PC-9 (cell line): ENCODE results near the gene PLCD4. TPM values are rescaled to one million over a fixed set of nuclear protein-coding genes. Genes with fewer than 3 reads are reported as not detected.
A peak's percentile ranks its signal among the peaks of the same experiment; 100 is the strongest.

Experiments used
- BruUV-seq: library from RNA; stranded (reverse); fragments of 400-500 nt; replicated peaks from 2 replicates; lab custom pipeline; 2021; lab: Mats Ljungman, UMichigan
- CTCF ChIA-PET: fragments of 300-600 bp; sonication (Branson Sonifier 250); formaldehyde crosslinking; loops from one replicate; lab custom pipeline; 2022; ENCODE audit warnings: antibody characterized with exemption; lab: Charles Lee
- POLR2A ChIA-PET: fragments of 300-600 bp; sonication (Branson Sonifier 250); formaldehyde crosslinking; loops from one replicate; lab custom pipeline; 2022; ENCODE audit warnings: antibody characterized with exemption; ENCODE audit not compliant: unreplicated experiment; lab: Charles Lee
- DNase-seq, 2 experiments: peaks; one replicate each; pipeline versions ENCODE4 v3.0.0 to v3.0.0-alpha.2; 2015 to 2022; ENCODE audit warnings: mixed read lengths in 1 of 2
- H2AFZ ChIP-seq: fragments of 200-600 bp; sonication (generic); 2 replicates; pipeline ENCODE4 v1.8.1; 2017; ENCODE audit warnings: antibody characterized with exemption
- H3F3A ChIP-seq: fragments of 200-600 bp; sonication (generic); 2 replicates; pipeline ENCODE4 v1.8.1; 2017; ENCODE audit warnings: antibody characterized with exemption, mild to moderate bottlenecking, low read depth; ENCODE audit not compliant: insufficient read depth
- H3K27ac ChIP-seq: fragments of 200-600 bp; sonication (generic); 2 replicates; pipeline ENCODE4 v1.6.1; 2016; ENCODE audit warnings: mixed run types
- H3K27me3 ChIP-seq: fragments of 200-600 bp; sonication (generic); 2 replicates; pipeline ENCODE4 v1.6.1; 2016; ENCODE audit warnings: low read depth, mixed run types; ENCODE audit not compliant: insufficient read depth
- H3K36me3 ChIP-seq: fragments of 200-600 bp; sonication (generic); 2 replicates; pipeline ENCODE4 v1.6.1; 2016; ENCODE audit warnings: low read depth, mixed run types
- H3K4me1 ChIP-seq: fragments of 200-600 bp; sonication (generic); replicated peaks from 2 replicates; pipeline ENCODE4 v1.6.1; 2016; ENCODE audit warnings: mixed run types; ENCODE audit not compliant: insufficient read depth
- H3K4me2 ChIP-seq: fragments of 200-600 bp; sonication (generic); 2 replicates; pipeline ENCODE4 v1.6.1; 2017; ENCODE audit warnings: mixed run types
- H3K4me3 ChIP-seq: fragments of 200-600 bp; sonication (generic); 2 replicates; pipeline ENCODE4 v1.6.1; 2016; ENCODE audit warnings: mixed run types
- H3K79me2 ChIP-seq: fragments of 200-600 bp; sonication (generic); 2 replicates; pipeline ENCODE4 v1.6.1; 2017; ENCODE audit warnings: low read depth, mixed run types
- H3K9me2 ChIP-seq: fragments of 200-600 bp; sonication (generic); 2 replicates; pipeline ENCODE4 v1.8.1; 2017; ENCODE audit warnings: mild to moderate bottlenecking; ENCODE audit not compliant: insufficient read depth
- H3K9me3 ChIP-seq: fragments of 200-600 bp; sonication (generic); 2 replicates; pipeline ENCODE4 v1.8.1; 2016; ENCODE audit warnings: low read depth; ENCODE audit not compliant: insufficient read depth
- H4K20me1 ChIP-seq: fragments of 200-600 bp; sonication (generic); 2 replicates; pipeline ENCODE4 v1.8.1; 2017; ENCODE audit not compliant: insufficient read depth
- CTCF ChIP-seq: fragments of 200-600 bp; sonication (generic); conservative IDR thresholded peaks from 2 replicates; pipeline ENCODE4 v1.6.1; 2017; ENCODE audit warnings: mixed run types, antibody characterized with exemption, mild to moderate bottlenecking, moderate library complexity
- EZH2 ChIP-seq: fragments of 200-600 bp; sonication (generic); IDR thresholded peaks from 2 replicates; pipeline ENCODE4 v1.8.0; 2017; ENCODE audit warnings: antibody characterized with exemption, low read depth
- intact Hi-C: fragments of 100-400 bp; cut with micrococcal nuclease; formaldehyde crosslinking; loops from one replicate; pipeline ENCODE4 v1.10.0; 2022; ENCODE audit not compliant: unreplicated experiment
- total RNA-seq: library from RNA; stranded (reverse); gene quantifications from 2 replicates; pipeline ENCODE4 v1.2.3, GENCODE V29; 2021

Gene PLCD4
- total RNA-seq, 1 experiment from 2014 or later = 0.74 TPM

GRCh38 chr2:218567797-218568189 lies 39.9 kb upstream of the PLCD4 start:
- ChIA-PET CTCF (no interaction called here), POLR2A (interaction anchor here (0.6 kb wide), 1 partner anchor 159 kb away, joined by 5 read pairs; no protein-coding TSS in a partner anchor)
- no peak for DNase-seq
- Histone ChIP-seq H2AFZ (peak overlapping the region; percentile 97), H3K27me3 (no peaks in the 10 kb centered on the region), H3K4me1 (peaks cover 29% of the 10 kb centered on the region), H3K4me3 (peak overlapping the region; percentile 90), H3K36me3 (peaks cover 15% of the 10 kb centered on the region; the same call in 1 of the 2 replicates), H3K4me2 (peak overlapping the region; percentile 84), H3K9me3 (no peaks in the 10 kb centered on the region), H3F3A (peaks cover 12% of the 10 kb centered on the region), H3K79me2 (peaks cover 80% of the 10 kb centered on the region), H3K27ac (peak overlapping the region; percentile 15; the same call in 1 of the 2 replicates), H3K9me2 (no peaks in the 10 kb centered on the region), H4K20me1 (peaks cover 18% of the 10 kb centered on the region; the same call in 1 of the 2 replicates)
- TF ChIP-seq CTCF (no peak), EZH2 (no peak)
- intact Hi-C loops = loop anchor here (1.0 to 5.0 kb wide), 4 partner anchors 91 to 282 kb away; partner anchors contain the start of genes BCS1L, TMBIM1 and ZNF142
- TSS peak; percentile 50 for BruUV-seq

- no peaks in the 10 kb centered on the region for H3K9me2 ChIP-seq
- POLR2A ChIA-PET = interaction anchor here (0.6 kb wide), 1 partner anchor 159 kb away, joined by 5 read pairs; no protein-coding TSS in a partner anchor
- H3K4me2 ChIP-seq = peak within 1 kb of the TSS; percentile 99
- H3F3A ChIP-seq = peaks cover 12% of the 10 kb centered on the region
- H3K9me3 ChIP-seq = no peaks in the 10 kb centered on the region
- H4K20me1 ChIP-seq = peaks cover 18% of the 10 kb centered on the region; the same call in 1 of the 2 replicates
- peak; percentile 91 to 99 for DNase-seq
- H3K4me1 ChIP-seq = peaks cover 29% of the 10 kb centered on the region
- no peaks in the 10 kb centered on the region for H3K27me3 ChIP-seq
- H3K36me3 ChIP-seq = peaks cover 17% of the 10 kb centered on the region; the same call in 1 of the 2 replicates
- peak within 1 kb of the TSS; percentile 97 for H2AFZ ChIP-seq
- H3K79me2 ChIP-seq = peaks cover 82% of the 10 kb centered on the region
- no TSS peak for BruUV-seq
- H3K27ac ChIP-seq = peak within 1 kb of the TSS; percentile 81
- CTCF ChIA-PET = no interaction called here
- intact Hi-C loops = loop anchor here (1.0 to 5.0 kb wide), 4 partner anchors 90 to 281 kb away; partner anchors contain the start of genes BCS1L, TMBIM1 and ZNF142
- TF ChIP-seq CTCF = no peak
- no peak for TF ChIP-seq EZH2
- H3K4me3 ChIP-seq = peak within 1 kb of the TSS; percentile 90
Observed at GRCh38 chr2:218568190-218569037, 39.3 kb upstream of the PLCD4 start, which contains the start of the genes CNOT9 and USP37. Gene CNOT9, plus strand, starts transcription at chr2:218568839. Its CDS starts 116 bp downstream, at chr2:218568955. Gene USP37, minus strand, starts transcription at chr2:218568351. Its CDS starts 9,698 bp downstream, at chr2:218558653.

GRCh38 chr2:218569038-218569431 lies 38.7 kb upstream of the PLCD4 start:
- POLR2A ChIA-PET = interaction anchor here (0.7 kb wide), 1 partner anchor 111 kb away, joined by 6 read pairs; no protein-coding TSS in a partner anchor
- peaks cover 12% of the 10 kb centered on the region for H3F3A ChIP-seq
- CTCF ChIA-PET = no interaction called here
- no peaks in the 10 kb centered on the region for H3K9me2 ChIP-seq
- peak overlapping the region; percentile 81 for H3K27ac ChIP-seq
- peaks cover 84% of the 10 kb centered on the region for H3K79me2 ChIP-seq
- H2AFZ ChIP-seq = peak overlapping the region; percentile 94
- peaks cover 29% of the 10 kb centered on the region for H3K4me1 ChIP-seq
- peaks cover 19% of the 10 kb centered on the region; the same call in 1 of the 2 replicates for H3K36me3 ChIP-seq
- peak overlapping the region; percentile 90 for H3K4me3 ChIP-seq
- intact Hi-C loops = loop anchor here (2.0 to 5.0 kb wide), 2 partner anchors 90 to 277 kb away; partner anchors contain the start of genes BCS1L, TMBIM1 and ZNF142
- no TSS peak for BruUV-seq
- no peaks in the 10 kb centered on the region for H3K27me3 ChIP-seq
- peaks cover 18% of the 10 kb centered on the region; the same call in 1 of the 2 replicates for H4K20me1 ChIP-seq
- peak; percentile 50 to 58 for DNase-seq
- H3K9me3 ChIP-seq = no peaks in the 10 kb centered on the region
- H3K4me2 ChIP-seq = peak overlapping the region; percentile 99
- TF ChIP-seq CTCF (no peak), EZH2 (no peak)
